ENCODE results near the gene CORO2A. TPM values are rescaled to one million over a fixed set of nuclear protein-coding genes. Genes with fewer than 3 reads are reported as not detected.

The CORO2A gene
- total RNA-seq, 2 experiments from 2014 or later = 6.8 to 8.5 TPM

DNA sequence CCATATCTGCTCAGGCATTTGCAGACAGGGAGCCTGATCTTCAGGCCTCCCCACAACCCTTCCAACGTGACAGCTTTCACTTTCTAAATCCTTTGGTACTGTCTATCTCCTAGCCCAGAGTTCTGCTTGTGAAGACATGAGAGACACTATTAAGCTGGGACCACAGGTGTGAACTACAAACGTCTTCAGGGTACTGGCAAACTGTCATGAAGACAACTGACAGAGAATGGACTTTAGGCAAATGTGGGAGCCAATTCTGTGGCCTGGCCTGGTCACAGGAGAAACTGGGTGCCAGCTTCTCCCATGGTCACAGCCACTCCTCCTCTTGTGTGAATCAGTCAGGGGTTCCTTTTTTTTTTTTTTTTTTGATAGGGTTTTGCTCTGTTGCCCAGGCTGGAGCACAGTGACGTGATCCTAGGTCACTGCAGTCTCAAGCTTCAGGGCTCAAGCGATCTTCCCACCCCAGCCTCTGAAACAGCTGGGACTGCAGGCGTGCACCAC lies 83.9 kb downstream of the CORO2A start:
- H3K36me3 Mint-ChIP-seq (ENCODE audit: low read depth) = peaks cover 72% of the 10 kb centered on the region
- POLR2A ChIA-PET = interaction anchor here (0.8 to 4.5 kb wide), 9 partner anchors 10 to 203 kb away, joined by 3 to 51 read pairs (median 4); partner anchors contain the start of genes NANS, TBC1D2 and TRIM14

DNA sequence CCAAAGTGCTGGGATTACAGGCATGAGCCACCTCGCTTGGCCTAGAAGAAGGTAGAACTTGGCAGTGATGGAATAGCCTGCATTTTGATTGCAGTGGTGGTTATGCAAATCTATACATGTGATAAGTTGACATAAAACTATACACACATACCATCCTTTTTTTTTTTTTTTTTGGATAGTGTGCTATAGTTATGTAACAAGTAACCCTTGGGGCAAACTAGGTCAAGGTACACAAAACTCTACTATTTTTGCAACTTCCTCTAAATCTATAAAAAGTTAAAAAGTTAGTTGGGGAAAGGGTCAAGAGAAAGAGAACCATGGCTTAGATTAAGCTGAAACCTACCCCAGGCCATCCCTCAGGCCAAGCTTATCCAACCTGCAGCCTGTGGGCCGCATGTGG lies 84.5 kb downstream of the CORO2A start:
- Histone ChIP-seq H3K4me1 (ENCODE audit: insufficient read depth, low read length) (peaks cover 76% of the 10 kb centered on the region), H3K9me3 (ENCODE audit: control insufficient read depth in 1 of 2, insufficient read depth in 1 of 2, low read length in 2 of 2) (peaks cover 0 to 4% of the 10 kb centered on the region in 2 experiments), H3K4me3 (ENCODE audit: low read length) (no peak overlapping the region), H3K27me3 (ENCODE audit: control insufficient read depth in 1 of 2, insufficient read depth in 2 of 2, low read length in 2 of 2) (no peaks in the 10 kb centered on the region), H3K36me3 (ENCODE audit: insufficient read depth, low read length) (peaks cover 35% of the 10 kb centered on the region), H3K27ac (ENCODE audit: low read depth in 1 of 2, low read length in 2 of 2) (peak overlapping the region; percentile 75 to 79)
- ATAC-seq (ENCODE audit: poor library complexity) (peak; percentile 14), DNase-seq (peak in 3 of 14 experiments; percentile 30 to 33 (median 32))
- Mint-ChIP-seq H3K4me1 (ENCODE audit: low read depth) (peaks cover 83% of the 10 kb centered on the region), H3K27ac (peak overlapping the region; percentile 91), H3K9me3 (no peaks in the 10 kb centered on the region), H3K27me3 (no peaks in the 10 kb centered on the region), H3K4me3 (peak overlapping the region; percentile 42), H3K36me3 (ENCODE audit: low read depth) (peaks cover 72% of the 10 kb centered on the region)
- CTCF ChIA-PET = interaction anchor here (0.7 to 2.8 kb wide), 5 partner anchors 10 to 184 kb away, joined by 3 to 21 read pairs (median 4); partner anchors contain the start of genes TBC1D2 and TRIM14
- POLR2A ChIA-PET = interaction anchor here (0.6 to 4.5 kb wide), 7 partner anchors 10 to 182 kb away, joined by 3 to 51 read pairs (median 5); partner anchors contain the start of genes NANS, TBC1D2 and TRIM14
- intact Hi-C loops (cut with DNase I, micrococcal nuclease) = loop anchor here in 1 of 2 experiments (1.0 to 10.0 kb wide), 3 partner anchors 10 to 147 kb away; partner anchors contain the start of genes ANP32B and TBC1D2
- TF ChIP-seq, protein P1, sequence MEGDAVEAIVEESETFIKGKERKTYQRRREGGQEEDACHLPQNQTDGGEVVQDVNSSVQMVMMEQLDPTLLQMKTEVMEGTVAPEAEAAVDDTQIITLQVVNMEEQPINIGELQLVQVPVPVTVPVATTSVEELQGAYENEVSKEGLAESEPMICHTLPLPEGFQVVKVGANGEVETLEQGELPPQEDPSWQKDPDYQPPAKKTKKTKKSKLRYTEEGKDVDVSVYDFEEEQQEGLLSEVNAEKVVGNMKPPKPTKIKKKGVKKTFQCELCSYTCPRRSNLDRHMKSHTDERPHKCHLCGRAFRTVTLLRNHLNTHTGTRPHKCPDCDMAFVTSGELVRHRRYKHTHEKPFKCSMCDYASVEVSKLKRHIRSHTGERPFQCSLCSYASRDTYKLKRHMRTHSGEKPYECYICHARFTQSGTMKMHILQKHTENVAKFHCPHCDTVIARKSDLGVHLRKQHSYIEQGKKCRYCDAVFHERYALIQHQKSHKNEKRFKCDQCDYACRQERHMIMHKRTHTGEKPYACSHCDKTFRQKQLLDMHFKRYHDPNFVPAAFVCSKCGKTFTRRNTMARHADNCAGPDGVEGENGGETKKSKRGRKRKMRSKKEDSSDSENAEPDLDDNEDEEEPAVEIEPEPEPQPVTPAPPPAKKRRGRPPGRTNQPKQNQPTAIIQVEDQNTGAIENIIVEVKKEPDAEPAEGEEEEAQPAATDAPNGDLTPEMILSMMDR (IDR thresholded peaks at IDR 0.05) = no peak

More for the DNA sequence above, 83.9 kb downstream of the CORO2A start:
- Histone ChIP-seq H3K27me3 (ENCODE audit: control insufficient read depth in 1 of 2, insufficient read depth in 2 of 2, low read length in 2 of 2) (no peaks in the 10 kb centered on the region), H3K4me3 (ENCODE audit: low read length) (no peak overlapping the region), H3K36me3 (ENCODE audit: insufficient read depth, low read length) (peaks cover 35% of the 10 kb centered on the region), H3K9me3 (ENCODE audit: control insufficient read depth in 1 of 2, insufficient read depth in 1 of 2, low read length in 2 of 2) (peaks cover 0 to 4% of the 10 kb centered on the region in 2 experiments), H3K27ac (ENCODE audit: low read depth in 1 of 2, low read length in 2 of 2) (peak overlapping the region; percentile 75 to 79), H3K4me1 (ENCODE audit: insufficient read depth, low read length) (peaks cover 69% of the 10 kb centered on the region)
- no peaks in the 10 kb centered on the region for H3K9me3 Mint-ChIP-seq
- H3K27ac Mint-ChIP-seq = peak overlapping the region; percentile 91
- ATAC-seq (ENCODE audit: poor library complexity) (peak; percentile 91), DNase-seq (peak in 10 of 14 experiments; percentile 16 to 83 (median 24))
- H3K4me1 Mint-ChIP-seq (ENCODE audit: low read depth) = peaks cover 85% of the 10 kb centered on the region
- TF ChIP-seq, protein P1 (IDR thresholded peaks at IDR 0.05) = no peak
- CTCF ChIA-PET = interaction anchor here (0.7 to 2.8 kb wide), 5 partner anchors 10 to 185 kb away, joined by 3 to 21 read pairs (median 4); partner anchors contain the start of genes TBC1D2 and TRIM14
- peak overlapping the region; percentile 42 for H3K4me3 Mint-ChIP-seq
- H3K27me3 Mint-ChIP-seq = no peaks in the 10 kb centered on the region
- intact Hi-C loops (cut with DNase I, micrococcal nuclease) = loop anchor here in 1 of 2 experiments (1.0 to 10.0 kb wide), 3 partner anchors 10 to 146 kb away; partner anchors contain the start of genes ANP32B and TBC1D2

DNA sequence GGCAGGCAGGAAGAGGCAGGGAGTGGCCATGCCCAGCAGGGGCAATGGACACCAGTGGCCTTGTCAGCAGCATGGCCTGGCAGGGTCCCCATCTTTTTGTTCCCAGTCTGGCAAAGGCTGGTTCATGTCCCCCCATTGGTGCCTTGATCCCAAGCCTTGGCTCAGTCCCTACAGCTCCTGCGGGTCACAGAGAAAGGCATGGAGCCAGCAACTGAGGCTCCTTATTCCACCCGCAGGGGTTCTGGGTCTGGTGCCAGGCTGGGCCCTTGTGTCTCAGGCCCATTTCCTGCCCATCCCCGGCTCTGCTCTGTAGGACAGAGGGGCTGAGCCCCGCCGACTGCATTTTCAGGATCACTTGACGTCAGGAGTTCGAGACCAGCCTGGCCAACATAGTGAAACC lies 87.4 kb downstream of the CORO2A start:
- H3K27ac ChIP-seq (ENCODE audit: low read depth in 1 of 2, low read length in 2 of 2) = peak overlapping the region; percentile 51 to 53
- H3K4me3 ChIP-seq (ENCODE audit: low read length) = no peak overlapping the region
- POLR2A ChIA-PET = interaction anchor here (1.1 to 3.6 kb wide), 8 partner anchors 8 to 184 kb away, joined by 3 to 24 read pairs (median 4); partner anchors contain the start of genes TBC1D2 and TRIM14
- peaks cover 30% of the 10 kb centered on the region for H3K36me3 ChIP-seq (ENCODE audit: insufficient read depth, low read length)
- TF ChIP-seq, protein P1 (IDR thresholded peaks at IDR 0.05) = no peak
- intact Hi-C loops (cut with DNase I, micrococcal nuclease) = loop anchor here in 1 of 2 experiments (10.0 kb wide), 2 partner anchors 120 to 150 kb away; partner anchors contain the start of genes ANP32B and TBC1D2
- no peaks in the 10 kb centered on the region for H3K9me3 Mint-ChIP-seq
- H3K4me1 ChIP-seq (ENCODE audit: insufficient read depth, low read length) = peaks cover 94% of the 10 kb centered on the region
- peak overlapping the region; percentile 91 for H3K27ac Mint-ChIP-seq
- H3K27me3 ChIP-seq (ENCODE audit: control insufficient read depth in 1 of 2, insufficient read depth in 2 of 2, low read length in 2 of 2) = no peaks in the 10 kb centered on the region
- no peak overlapping the region for H3K4me3 Mint-ChIP-seq
- ATAC-seq (ENCODE audit: poor library complexity) (no peak), DNase-seq (no peak)
- CTCF ChIA-PET = interaction anchor here (1.0 kb wide), 1 partner anchor 122 kb away, joined by 5 read pairs; the partner anchor contains the start of gene ANP32B
- H3K36me3 Mint-ChIP-seq (ENCODE audit: low read depth) = peaks cover 65% of the 10 kb centered on the region
- no peaks in the 10 kb centered on the region for H3K27me3 Mint-ChIP-seq
- peaks cover 93% of the 10 kb centered on the region for H3K4me1 Mint-ChIP-seq (ENCODE audit: low read depth)
- peaks cover 0 to 4% of the 10 kb centered on the region in 2 experiments for H3K9me3 ChIP-seq (ENCODE audit: control insufficient read depth in 1 of 2, insufficient read depth in 1 of 2, low read length in 2 of 2)
